Measurements from ENCODE around the gene NUDT7.

The NUDT7 gene

DNA sequence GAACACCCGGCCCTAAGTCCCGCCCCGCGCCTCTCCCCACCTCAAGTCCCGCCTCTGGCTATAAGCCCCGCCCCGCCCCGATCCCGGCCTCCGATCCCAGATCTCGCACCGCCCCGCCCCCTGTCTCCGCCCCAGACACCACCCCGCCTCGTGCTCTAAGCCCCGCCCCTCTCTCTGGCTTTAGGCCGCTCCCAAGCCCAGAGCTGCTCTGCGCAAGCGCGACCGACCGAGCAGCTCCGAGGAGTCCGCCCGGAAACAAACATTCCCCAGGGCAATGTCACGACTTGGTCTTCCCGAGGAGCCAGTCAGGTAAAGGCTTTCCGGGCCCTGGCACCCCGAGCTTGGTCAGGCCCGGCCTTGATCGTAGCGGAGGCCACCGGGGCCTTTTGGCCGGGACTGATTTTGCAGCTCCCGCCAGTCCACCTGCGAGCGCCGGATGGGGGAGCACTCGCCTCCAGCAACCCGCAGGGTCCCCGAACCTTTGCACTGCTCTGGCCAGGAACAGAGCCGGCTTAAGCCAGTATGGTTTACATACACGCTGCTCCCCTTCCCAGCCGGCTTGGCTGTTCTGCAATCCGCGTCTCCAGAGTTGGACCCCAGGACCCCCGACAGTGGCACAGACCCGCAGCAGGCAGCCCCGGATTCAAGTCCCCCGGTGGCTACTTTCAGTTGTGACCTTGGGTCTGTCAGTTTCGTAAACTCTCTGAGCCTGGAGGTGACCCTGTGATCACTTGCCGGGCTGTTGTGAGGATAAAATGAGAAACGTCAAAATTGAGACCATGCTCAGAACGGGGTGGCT, at the start of gene NUDT7:
TSS of gene NUDT7 (plus strand) at position 206 of the 799 bp plus-strand sequence. CDS start at position 275, 69 bp downstream.
- peak; percentile 93 for DNase-seq

DNA sequence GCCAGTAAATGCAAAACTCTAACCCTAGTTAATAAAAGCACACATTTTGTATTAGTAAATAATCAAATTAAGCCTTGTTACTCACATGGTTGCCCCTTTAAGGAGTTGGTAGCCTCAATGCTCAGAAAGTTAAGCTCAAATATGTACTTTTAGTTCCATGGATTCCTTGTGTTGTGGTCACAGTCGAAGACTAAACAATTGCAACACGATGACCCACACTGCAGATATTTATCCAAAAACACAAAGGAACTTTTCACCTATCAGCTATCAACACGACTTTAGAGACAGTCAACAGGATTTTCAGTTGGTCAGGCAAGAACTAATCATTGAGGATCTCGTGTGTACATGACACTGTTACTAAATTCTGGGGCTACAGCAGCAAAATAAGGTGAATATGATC, 47.4 kb upstream of the NUDT7 start:
- no peak for DNase-seq

DNA sequence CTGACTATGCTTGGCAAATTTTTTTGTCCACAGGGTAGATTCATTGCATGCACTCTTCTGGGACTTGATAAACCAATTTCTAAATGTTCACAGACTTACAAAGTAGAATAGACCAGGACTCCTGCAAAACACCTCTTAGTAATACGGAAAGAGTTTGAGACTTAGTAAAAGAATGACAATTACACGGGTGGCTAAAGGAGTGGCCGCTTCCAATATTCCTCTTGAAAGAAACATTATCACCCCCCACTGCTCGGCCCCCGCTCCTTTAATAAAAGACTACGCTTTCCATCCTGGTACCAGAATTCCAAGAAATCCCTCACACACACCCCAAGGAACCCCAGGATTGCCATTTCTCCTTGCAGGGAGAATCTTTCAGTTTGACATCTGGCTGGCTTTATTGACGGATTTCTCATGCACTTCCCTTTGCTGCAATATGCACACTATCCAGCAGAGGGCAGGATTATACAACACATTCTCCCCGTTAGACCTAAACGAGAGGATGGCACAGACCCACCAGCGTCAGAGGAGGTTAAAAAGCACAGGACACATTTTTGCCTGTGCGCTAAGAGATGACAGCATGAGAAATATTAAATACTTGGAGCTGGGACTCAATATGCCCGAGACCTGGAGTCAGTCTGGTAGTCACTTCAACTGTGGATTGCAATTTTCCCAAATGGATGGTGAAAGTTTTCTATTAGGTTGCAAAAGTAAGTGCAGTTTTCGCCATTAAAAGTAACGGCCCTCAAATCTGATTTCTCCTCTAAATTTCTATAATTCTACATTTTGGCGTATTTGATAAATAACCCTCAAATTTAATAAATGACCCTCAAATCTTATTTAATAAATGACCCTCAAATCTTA, 46.6 kb upstream of the NUDT7 start:
- DNase-seq = peak; percentile 50

DNA sequence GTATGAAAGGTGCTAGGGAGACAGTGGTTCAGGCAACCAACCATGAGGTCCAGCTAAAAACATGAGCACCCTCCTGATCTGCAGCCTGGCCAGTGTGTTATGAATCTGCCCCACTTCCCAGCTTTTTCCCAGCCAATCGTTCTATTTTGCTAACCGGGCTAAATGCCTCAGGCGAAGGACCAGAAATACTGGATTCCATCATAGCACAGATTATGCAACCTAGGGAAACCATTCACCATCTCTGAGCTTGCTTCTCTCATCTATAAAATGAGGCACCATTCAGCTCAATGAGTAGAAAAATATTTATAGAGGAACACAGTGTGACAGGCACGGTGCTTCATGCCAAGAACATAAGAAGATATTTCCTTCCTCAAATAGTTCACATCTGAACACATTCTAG, 45.2 kb upstream of the NUDT7 start:
- no peak for DNase-seq

DNA sequence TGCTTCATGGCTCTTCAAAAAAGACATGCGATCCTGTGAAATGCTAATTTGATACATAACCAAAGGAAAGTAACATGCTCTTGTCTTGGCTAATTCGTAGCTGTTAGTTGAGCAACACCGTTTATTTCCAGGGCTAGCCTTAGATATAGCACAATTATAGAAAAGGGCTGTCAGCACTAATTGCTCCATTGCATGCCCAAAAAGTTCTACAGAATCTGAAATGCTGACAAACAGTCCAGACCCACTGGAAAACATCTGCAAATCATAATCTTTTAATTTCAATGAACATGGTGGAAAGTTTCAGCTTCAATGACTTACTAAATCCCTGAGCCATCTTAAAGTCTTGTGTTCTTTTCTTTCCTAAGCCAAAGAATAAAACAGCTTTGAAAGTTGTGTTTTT, 42.9 kb upstream of the NUDT7 start:
- no peak for DNase-seq

DNA sequence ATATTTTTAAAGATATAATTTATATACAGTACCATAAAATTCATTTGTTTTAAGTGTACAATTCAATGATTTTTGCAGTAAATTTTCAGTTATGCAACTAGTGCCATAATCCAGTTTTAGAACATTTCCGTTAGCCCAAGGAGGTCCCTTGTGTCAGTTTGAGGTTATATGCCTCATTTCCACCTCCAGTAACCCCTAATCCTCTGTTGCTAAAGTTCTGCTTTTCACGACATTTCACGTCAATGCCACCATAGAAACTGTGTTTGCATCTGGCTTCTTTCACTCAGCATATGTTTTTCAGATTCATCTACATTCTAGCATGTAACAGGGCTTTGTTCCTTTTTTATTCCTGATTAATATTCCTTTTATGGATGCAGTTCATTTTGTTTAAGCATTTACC, 42.4 kb upstream of the NUDT7 start:
- no peak for DNase-seq

DNA sequence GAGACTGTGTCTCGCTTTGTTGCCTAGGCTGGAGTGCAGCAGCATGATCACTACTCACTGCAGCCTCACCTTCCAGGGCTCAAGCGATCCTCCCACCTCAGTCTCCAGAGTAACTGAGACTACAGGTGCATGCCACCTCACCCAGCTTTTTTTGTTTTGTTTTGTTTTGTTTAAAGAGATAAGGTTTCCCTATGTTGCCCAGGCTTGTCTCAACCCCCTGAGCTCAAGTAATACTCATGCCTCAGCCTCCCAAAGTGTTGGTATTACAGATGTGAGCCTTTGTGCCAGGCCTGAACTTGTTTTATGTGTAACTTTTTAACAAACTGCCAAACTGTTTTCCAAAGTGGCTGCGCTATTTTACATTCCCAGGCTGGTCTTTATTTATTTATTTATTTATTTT, 41.8 kb upstream of the NUDT7 start:
- DNase-seq = no peak

DNA sequence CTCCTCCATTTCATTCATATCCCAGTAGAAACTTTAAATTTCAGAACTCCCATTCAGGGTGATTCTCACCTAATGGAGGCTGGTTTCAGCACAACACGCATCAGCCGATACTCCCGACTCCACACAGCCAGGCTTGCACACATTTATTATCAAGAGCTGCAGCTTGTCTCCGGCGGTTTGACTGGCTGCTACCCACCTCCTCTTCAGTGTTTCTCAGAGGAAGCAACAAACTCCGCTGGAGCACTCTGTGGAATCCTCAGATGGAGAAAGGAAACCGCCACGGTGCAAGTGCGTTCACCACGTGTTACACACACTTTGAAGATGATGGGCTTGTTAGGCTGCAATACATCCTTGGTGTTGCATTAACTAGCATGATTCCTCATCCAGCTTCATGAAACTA, 39.7 kb upstream of the NUDT7 start:
- DNase-seq = no peak

GRCh38 chr16:77683397-77684180, 38.7 kb upstream of the NUDT7 start:
- no peak for DNase-seq

- no peak for DNase-seq
These were observed 38.2 kb upstream of the NUDT7 start for GRCh38 chr16:77684181-77684526.

GRCh38 chr16:77686385-77686784, 35.9 kb upstream of the NUDT7 start:
- no peak for DNase-seq

- DNase-seq = no peak
These were observed 32.3 kb upstream of the NUDT7 start for GRCh38 chr16:77689971-77690370.

DNA sequence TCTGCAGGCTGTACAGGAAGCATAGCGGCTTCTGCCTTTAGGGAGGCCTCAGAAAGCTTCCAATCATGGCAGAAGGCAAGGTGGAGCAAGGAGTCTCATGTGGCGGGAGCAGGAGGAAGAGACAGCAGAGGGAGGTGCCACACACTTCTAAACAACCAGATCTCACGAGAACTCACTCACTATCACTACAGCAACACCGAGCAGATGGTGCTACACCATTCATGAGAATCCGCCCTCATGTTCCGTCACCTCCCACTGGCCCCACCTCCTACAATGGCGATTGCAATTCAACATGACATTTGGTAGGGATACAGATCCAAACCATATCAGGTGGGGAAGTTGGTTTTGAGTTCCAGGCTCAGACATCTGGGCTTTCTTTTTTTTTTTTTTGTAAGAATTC, 31.9 kb upstream of the NUDT7 start:
- no peak for DNase-seq

GRCh38 chr16:77692612-77693011, 29.7 kb upstream of the NUDT7 start:
- DNase-seq = no peak

- no peak for DNase-seq
These were observed 26.2 kb upstream of the NUDT7 start for GRCh38 chr16:77696149-77696548.

DNA sequence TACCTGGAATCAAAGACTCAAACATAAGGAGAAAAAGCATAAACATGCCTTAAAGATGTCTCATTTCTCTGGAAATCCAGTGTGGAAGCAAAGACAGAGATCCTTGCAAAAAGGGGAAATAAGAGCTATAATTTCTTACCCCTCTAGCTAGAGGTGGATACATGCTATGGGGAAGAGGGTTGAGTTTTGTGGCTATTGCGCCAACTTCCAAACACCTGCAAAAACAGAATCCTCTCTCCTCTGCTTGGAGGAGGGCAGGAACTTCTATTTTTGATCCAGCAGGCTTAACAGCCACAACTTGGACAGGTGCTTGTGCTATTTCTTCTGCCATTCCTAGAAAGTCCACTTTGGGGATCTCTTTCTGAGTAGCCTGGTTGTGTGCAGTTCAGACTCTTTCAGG, 21.5 kb upstream of the NUDT7 start:
- DNase-seq = no peak

GRCh38 chr16:77705351-77705750, 17.0 kb upstream of the NUDT7 start:
- no peak for DNase-seq

DNA sequence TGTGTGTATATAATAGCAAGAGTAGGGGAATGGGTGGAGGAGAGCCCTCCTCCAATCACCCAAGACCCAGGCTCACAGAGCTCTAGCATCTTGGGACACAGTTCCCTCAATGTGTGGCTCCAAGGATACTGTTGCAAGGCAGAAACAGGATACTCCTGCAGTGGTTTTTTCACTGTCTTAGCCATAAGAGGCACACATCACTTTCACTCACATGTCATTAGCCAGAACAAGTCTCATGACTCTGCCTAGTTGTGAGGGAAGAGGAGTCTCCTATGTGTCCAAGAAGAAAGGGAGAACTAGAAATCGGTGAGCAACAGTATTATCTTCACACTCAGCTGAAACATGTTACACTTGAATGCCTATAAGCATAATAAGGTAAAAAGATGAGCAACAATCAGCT, 11.1 kb upstream of the NUDT7 start:
- no peak for DNase-seq

DNA sequence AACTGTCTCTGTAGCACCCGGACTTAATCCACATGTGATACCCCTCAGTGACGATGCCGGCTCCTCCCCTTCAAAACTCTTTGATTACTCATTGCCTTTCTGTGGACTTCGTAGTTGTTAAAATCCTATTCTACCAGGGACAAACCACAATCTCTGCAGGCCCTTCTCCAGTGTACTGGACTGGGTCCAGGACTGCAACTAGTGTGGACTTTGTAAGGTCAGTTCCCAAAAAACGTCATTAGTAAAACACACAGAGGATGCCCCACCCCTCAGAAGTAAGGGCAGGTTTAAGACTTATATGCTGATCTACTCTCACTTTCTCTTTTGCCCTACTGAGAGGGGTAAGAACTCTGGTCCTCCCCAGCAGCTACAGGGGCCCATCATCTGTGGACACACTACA, 10.5 kb upstream of the NUDT7 start:
- DNase-seq = no peak

- DNase-seq = no peak
These were observed 7.2 kb upstream of the NUDT7 start for GRCh38 chr16:77715145-77715544.

DNA sequence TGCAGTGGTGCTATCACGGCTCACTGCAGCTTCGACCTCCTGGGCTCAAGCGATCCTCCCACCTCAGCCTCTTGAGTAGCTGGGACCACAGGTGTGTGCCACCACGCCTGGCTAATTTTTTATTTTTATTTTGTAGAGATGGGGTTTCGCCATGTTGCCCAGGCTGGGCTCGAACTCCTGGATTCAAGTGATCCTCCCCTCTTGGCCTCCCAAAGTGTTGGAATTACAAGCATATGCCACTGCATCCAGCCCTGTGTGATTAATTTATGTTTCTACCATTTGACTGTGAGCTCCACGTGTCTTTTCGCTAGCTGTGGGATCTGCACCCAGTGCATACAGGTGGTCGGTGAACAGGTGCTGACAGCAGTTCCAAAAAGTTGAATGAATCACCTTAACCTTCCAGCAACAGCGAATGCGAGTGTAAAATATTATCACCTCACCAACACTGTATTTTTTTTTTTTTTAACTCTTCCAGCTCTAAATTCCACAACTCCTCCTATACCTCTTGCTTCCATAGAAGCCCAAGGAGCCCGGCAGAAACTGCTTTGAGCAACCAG, 484 bp upstream of the NUDT7 start:
- no peak for DNase-seq

GRCh38 chr16:77723108-77723514, 797 bp downstream of the NUDT7 start:
- DNase-seq = no peak

GRCh38 chr16:77724174-77724573, 1.9 kb downstream of the NUDT7 start:
- DNase-seq = no peak

All from activated CD4-positive, alpha-beta T cell treated with anti-CD3 and anti-CD28 coated beads, Interleukin-2, amount 50 U/mL, for 1 hour (primary cell).